HG02798 (cell line): ENCODE data around the gene GLS.
"Not testable (repeated sequence)": the region's sequence is repeated elsewhere in the genome, so short reads cannot be mapped to it uniquely, and the experiment has no call there.

Source experiments
- ATAC-seq: cut with Tn5 transposase; IDR thresholded peaks from one replicate; pipeline ENCODE4 v1.9.1; 2021; ENCODE audit warnings: mild to moderate bottlenecking; ENCODE audit not compliant: unreplicated experiment, poor library complexity

Gene GLS

DNA sequence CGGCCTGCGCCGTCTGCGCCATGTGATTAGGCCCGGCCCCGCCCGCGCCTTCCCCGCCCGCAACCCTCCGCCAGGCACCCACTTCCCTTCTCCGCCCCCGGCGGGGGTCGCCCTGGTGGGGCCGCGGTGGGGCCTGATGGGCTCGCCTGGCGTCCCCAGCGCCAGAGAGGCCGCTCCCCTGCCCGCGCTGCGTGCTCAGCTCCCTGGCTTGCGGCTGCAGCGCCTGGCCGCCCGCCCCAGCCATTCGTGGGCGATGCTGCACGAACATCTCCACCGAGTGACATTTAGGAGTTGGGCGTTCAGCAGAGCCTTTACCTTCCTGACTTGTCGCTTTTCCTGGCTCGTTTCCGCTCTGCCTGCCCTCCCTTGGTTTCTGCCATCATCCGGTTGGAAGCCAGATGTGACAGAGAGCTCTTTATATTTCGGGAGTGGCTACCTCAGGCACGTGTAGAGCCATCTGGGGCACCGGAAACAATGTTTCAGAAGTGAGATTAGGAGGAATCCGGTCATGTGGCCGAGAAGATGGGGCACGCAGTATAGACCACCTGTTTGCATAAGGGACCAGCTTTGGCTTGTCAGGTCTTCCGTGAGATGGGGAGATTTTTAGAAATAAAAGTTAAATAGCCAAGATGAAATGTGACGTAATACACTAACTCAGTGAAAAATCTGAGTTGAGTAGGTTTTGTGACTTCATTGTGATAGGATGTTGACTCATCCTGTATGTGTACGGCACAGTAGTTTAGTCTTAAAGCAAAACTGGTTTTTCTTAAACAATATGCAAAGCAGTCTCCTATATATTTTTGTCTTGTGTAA, 1.2 kb downstream of the GLS start:
- peak; percentile 55 for ATAC-seq

DNA sequence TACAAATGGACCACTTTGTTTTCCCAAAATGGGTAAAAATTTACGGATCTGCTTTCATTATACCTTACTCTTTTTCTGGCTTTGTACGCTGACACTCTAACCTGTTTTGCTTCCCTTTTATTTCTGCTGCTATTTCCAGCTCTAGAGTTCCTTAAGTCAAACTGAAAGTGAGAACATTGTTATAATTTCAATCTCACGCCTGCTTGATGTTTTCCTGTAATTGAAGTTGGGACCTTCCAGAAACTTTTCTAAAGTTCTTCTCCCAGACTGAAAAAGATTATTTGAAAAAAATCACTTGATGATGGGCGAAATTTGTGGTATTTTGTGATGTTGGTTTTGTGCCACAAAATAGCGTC, 1.8 kb downstream of the GLS start:
- no peak for ATAC-seq

DNA sequence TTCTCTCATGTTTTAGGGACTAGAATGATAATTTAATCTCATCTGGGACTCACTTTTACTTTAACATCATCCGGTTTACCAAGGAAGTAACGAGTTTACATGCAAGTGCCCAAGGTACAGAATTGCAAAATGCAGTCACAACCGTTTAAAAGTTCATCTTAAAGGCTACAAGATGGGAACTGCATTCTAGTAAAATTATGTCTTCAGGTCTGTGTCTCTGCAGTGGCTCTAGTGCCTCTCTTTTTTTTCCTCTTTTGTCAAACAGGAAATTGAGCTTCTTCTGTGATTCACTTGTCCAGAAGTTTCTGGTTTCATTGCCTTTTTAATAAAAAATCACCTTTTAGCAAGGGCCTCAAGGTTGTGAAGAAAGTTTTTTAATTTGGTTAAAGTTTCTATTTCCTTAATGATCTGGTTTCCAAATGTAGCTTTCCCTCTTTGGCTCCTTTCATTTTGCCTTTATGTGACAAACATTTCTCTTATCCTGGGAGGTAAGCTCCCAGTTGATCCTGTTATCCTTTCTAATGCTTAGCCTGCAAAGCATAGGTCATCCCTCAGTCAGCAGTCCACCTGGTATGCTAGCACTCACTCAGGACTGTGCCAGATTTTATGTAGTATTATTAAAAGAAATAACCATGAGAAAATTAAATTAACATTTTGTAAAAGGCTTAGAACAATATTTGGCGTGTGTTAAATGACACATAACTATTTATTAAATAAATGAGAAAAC, 2.4 kb downstream of the GLS start:
- ATAC-seq, result no peak

DNA sequence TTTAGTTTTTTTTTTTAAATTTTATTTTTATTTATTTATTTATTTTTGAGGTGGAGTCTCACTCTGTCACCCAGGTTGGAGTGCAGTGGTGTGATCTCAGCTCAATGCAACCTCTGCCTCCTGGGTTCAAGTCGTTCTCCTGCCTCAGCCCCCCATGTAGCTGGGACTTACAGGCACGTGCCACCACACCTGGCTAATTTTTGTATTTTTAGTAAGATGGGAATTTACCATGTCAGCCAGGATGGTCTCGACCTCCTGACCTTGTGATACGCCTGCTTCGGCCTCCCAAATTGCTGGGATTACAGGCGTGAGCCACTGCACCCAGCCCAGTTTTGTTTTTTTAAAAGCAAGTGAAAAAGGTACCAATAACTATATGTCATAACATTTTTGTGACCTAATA, 5.2 kb downstream of the GLS start:
- not testable (repeated sequence) for ATAC-seq

DNA sequence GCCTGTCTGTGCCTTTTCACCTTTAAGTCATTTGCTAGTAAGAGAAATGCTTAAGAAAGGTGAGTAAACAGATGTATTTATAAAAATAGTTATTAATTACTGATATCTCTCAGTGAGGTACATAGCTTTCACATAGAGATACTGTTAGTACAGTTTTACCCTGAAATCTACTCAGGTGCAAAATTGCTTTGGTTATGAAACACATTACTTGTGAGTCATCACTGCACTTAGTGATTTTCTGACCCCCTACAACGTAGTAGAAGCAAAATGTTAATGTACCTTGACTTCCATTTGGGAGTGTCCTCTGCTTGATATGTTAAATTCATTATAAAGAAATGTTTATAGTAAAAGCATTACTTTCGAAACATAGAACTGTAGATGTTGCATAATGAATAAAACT, 6.5 kb downstream of the GLS start:
- ATAC-seq, result peak; percentile 66

DNA sequence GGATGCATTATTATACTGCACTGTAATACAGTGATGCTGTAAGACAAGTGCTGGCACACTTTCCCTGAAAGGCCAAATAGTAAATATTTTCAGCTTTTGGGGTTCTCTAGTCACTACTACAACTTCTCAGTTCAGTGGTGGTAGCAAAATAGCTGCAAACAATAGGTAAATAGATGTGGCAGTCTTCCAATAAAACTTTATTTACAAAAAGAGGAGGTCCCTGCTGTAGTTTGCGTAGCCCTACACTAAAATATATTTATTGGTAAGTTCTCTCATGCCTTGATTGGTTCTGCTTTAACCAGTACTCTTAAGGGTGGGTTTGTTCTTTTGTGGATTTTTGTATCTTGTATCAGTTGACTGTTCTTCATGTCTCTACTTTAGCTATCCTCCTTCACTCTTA, 7.8 kb downstream of the GLS start:
- no peak for ATAC-seq

DNA sequence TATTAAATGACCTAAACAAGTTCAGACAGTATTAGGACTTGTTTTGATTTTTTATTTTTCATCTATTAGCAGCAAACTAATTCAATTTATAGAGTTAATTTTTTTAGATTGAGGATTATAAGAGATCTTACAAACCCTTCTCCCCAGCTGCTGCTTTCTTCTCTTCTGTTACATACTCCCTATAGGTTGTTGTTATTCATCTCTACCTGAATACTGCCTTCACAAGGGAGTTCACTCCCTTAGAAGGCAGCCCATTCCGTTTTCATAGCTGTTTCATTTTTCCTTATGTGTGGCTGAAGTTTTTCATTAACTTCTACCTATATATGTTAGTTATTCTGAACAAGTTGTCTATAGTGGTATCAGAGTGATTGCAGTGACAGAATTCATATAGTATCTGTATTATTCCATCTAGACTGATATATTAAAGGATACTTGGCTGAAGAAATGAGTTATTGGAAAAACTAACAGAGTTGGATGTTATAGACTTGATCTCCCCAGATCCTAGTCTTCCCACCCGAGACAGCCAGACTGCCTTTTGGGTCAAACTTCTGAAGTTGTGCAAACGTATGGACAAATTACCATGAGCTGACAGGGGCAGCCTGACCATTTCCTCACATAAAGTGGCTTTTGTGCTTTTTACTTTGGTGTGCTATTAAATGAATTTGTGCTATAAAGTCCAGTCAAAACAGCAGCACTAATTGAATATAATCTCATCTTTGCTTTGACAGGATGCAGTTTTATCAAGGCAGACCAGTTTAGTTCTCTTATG, 8.7 kb downstream of the GLS start:
- no peak for ATAC-seq

DNA sequence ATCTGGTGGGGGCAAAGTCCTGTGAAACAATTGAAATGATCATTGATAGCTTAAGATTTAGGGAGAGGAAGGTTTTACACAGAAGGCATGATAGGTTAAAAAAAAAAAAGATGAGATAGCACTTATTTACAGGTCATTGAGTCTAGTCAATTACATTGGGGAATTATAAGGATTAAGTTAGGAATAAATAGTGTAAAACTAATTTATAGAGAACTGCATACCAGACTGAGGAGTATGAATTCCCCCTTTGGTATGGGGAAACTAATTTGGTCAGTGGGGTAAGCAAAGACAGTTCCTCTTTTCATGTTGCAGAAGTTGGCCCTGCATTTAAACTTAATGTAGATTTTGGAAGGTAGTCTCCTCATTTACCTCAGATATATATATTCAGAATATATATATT, 10.8 kb downstream of the GLS start:
- ATAC-seq, result peak; percentile 50

DNA sequence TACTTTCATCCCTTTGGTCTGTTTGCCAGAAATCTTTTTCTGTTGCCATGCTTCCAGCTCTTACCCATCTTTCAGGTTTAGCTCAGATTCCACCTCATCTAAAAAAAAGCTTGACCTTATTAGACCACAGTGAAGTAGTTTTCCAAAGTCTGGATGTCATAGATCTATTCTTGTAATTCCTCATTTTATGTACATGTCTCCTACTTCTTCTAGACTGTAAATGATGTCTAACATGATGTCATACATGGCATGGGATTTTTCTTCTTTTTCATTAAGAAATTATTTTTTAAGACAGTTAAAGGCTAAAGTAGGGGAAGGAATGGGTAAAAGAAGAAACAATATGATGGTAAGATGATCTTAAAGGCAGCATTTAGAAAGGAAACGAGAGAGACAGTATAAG, 11.3 kb downstream of the GLS start:
- no peak for ATAC-seq

DNA sequence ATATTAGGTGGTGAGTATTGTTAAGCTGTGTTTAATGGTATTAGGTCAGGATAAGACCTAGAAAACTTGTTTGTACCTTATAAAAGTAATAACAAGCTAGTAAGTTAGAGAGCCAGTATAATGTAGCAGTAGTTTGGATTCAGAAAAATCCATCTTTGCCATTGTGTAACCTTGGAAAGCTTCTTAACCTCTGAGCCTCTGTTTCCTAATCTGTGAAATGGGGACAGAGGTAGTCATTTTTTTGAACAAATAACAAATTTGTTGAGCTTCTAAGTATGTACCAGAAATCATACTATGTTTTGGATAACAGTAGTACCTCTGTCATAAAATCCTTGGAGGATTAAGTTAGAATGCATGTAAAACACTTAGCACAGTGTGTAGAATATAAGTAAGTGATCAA, 12.5 kb downstream of the GLS start:
- no peak for ATAC-seq

DNA sequence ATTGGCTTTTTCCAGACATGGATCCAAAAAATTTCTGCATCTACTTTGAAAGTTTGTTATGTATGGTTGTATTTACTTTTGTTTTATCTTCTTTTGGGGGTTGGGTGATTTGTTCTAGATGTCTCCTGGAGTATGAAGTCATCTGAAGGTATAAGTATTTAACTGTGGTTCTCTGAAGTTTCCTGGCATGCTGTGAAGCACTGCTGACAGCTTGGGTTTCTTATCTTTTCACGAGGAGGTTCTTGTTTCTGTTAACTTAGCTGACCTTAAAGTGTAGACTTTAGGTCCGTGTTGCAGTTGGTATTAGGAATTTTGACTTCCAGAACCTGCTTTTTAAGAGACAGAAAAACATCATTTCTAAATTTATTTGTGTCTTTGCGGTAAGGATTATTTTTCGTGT, 15.9 kb downstream of the GLS start:
- ATAC-seq, result no peak

DNA sequence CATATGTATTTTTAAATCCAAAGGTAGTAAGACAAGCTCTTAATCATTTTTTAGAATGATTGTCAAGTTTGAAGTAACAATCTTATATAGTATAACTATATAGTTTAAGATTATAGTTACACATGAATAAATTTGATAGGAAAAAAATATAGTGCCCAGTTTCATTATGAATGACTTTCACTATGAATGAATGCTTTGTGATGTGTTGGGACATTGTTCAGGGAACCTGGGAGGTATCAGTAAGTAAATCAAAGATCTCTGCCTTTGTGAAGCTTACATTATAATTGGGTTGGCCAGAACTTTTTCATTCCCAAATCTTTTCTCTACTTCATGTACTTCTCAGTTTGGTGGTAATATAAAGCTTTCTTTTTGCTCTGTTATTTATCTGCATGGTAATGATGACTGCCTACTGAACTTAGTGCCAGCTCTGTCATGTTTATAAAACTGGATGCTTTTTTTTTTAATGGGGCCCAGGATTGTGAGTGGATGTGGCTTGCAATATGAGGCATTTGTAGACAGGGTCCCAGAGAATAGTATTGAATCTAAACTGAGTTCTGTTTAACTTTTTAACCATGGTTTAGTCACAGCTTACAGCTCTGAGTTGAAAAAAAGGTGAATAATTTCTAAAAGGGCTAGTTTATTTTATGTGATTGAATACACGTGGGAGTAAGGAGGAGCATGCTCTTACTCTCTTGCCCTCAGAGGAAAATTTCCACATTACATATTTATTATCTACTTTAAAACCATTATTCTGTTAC, 23.3 kb downstream of the GLS start:
- no peak for ATAC-seq

DNA sequence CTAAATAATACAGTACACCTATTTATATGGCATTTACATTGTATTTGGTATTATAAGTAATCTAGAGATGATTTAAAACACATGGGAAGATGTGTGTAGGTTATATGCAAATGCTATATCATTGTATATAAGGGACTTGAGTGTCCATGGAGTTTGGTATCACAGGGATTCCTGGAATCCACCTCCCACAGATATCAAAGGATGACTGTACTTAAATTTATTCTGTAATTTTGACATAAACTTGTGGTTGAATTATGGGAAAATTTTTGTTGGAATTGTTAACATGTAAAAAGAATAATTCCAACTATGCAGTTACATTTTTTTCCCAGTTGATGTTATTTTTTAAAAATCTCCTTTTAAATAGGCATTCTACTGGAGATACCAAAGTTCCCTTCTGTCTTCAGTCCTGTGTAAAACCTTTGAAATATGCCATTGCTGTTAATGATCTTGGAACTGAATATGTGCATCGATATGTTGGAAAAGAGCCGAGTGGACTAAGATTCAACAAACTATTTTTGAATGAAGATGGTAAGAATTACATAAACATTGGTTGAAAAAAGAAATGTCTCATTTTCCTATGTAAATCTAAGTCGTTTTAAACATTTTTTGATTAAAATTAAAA, 24.1 kb downstream of the GLS start:
- no peak for ATAC-seq

DNA sequence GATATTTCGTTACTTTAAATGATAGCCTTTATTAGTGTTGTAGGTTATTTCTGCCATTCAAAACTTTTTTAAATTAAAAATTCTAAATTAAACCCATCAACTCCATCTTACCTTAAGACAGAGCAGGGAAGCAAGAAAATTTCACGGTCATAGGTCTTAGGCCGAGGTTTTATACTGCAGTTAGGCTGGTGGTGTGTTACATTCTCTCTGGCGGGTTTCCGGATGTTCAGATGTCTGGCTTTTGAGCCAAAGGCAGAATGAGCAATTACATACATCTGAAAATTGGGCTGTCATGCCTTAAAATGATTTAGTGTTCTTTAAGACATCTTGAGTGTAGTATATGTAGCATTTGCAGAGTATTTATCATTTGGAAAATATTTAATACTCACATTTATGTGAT, 27.9 kb downstream of the GLS start:
- no peak for ATAC-seq

DNA sequence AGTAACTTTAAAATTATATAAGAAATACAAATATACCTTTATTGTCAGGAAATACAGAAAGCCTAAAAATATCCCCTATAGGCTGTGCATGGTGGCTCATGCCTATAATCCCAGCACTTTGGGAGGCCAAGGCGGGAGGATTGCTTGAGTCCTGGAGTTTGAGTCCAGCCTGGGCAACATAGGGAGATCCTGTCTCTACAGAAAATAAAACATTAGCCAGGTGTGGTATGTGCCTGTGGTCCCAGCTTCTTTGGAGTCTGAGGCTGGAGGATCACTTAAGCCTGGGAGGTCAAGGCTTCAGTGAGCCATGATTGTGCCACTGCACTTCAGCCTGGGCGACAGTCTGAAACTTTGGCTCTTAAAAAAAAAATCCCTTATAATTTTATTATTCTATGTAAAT, 29.1 kb downstream of the GLS start:
- ATAC-seq, result no peak

DNA sequence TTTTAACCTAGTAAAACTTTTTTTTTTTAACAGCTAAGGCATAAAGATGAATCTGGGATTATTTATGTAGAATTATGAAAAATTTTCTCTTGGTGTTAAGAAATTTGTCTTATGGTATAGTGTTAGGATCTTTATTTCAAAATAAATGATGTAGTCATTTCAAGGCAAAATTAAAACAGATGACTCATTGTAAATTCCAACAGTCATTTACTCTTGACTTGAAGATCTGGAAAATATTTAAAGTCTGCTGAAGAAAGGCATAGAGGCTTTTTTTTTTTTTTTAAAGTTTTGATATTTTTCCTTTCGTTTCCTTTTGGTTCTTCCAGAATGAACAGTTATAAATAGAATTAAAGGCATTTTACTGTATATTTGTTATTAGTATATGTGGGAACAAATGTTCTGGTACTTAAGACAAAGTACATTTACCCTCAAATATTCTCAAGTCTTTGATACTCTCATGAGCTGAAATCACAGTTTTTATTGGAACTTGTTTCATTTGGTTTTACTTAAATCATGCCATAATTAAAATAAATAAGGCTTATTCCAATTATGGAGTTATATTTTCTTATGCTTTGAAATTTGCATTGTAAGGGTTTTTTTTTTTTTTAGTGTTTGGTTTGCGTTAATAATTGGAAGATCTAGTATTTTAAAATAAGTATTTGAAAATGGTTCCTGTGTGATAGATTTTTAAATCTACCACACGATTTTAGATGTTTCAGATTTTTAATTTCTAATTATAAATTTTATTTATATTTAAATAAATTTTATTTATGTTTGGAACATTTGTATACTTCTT, 29.9 kb downstream of the GLS start:
- ATAC-seq, result no peak

DNA sequence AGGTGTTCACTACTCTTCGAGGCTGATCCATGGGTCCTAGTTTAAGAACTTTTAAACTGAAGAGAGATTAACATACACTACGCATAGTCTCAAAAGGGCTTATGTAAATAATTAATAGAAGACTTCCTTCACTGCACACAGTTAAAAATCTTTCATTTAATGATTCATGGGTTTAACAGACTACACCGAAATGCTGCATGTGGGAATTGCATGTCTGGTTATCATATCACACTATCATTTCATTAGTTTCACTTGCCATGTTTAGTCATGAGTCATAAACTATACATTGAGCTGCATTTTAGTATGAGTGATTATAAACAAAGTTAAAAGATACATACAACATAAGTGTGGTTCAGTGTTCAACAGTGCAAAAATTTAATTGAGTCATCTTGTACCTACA, 31.2 kb downstream of the GLS start:
- ATAC-seq, result peak; percentile 84

DNA sequence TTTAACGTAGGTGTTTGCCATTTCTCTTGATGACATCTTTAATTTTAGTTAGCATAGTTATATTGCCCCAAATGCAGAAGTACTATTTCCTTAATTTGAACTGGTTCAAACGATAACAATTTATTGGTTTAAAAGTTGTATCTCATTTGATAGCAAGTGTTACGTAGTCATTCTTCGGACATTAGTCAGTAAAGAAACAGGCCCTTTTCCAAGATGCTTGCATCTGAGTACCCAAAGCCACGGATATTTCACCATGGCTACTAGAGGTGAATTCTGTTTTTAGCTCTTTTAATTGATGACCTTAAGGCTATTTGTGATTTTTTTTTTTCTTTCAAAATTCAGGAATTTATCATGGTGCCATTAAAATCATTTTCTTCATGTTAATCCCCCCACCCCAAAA, 32.1 kb downstream of the GLS start:
- no peak for ATAC-seq

DNA sequence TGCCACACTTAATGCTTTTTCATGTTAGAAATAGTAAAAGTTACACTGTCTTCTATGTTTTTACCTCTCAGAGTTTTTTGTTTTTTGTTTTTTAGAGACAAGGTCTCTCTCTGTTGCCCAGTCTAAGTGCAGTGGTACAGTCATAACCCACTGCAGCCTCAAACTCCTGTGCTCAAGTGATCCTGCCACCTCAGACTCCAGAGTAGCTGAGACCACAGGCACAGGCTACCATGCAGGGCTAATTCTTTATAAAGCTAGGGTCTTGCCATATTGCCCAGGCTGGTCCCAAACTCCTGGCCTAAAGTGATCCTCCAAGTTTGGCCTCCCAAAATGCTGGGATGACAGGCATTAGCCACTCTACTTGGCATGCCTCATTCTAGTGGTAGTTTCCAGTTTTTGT, 33.1 kb downstream of the GLS start:
- no peak for ATAC-seq
